ENCODE results near the gene AIFM2. TPM values are rescaled to one million over a fixed set of nuclear protein-coding genes. Genes with fewer than 3 reads are reported as not detected.

The AIFM2 gene
- polyA plus RNA-seq, 5 donors, result 5.1 to 7.7 (median 6.4) TPM

GRCh38 chr10:70146489-70147258 is 14.0 kb upstream of the AIFM2 start, which contains the start of gene TYSND1:
Gene TYSND1, minus strand, starts transcription at chr10:70146700. Its CDS starts 114 bp downstream, at chr10:70146586.
- peak; percentile 97 to 98 for DNase-seq

GRCh38 chr10:70145666-70146488 is 13.3 kb upstream of the AIFM2 start:
- DNase-seq, result peak; percentile 50 to 56

DNA sequence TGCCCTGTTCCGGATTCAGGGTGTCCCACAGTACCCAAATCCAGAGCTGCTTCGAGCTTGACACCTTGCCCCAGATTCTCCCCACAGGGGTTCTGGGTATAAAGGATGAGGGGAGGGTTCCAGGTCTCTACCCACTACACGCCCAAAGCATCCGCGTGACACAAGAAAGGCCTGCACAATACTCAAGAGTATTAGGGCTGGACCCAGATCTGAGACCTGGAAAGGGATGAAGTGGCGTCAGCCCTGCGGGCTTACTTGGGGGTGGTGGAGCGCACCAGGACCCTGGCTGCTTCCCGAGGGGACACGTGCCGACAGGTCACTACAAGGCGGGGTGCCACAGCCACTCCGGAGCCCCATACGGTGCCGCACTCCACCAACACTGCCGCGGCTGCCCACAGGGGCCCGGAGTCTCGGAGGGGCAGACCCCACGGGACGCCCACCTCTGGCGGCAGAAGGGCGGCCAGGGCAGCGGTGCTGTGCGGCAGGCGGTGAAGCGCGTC is 12.6 kb upstream of the AIFM2 start:
- peak in 1 of 2 donors; percentile 10 for DNase-seq

DNA sequence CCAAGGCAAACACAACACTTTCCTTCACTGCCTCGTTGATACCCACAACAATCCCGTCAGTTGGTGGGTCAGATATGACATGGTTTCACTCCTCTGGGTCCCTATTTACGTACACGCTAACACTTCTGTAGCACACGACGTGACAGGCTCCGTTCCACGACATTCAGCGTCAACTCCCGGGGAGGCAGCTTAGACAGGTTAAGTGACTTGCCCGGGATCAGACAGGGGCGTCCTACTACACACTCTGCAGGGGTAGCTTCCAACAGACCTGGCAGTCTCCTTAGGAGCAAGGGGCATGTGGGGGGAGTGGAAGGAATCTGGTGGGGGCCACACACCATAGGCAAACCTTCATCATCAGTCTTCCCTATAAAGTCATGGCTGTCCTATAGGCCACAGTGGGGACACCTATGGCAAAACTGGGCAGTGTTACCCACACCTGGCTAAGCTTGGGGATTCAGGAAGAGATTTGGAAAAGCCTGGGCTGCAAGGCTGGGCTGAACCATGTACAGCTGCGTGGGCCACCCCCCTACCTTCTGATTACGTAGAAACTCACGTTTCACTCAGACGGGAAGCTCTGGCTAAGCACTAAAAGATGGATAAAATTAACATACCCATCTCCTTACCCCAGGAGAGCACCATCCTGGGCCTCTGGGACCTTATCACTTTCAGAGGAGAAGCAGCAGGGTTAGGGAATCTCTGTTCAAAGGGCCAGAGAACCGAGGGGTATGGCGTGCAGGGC is 11.9 kb upstream of the AIFM2 start:
- no peak for DNase-seq

DNA sequence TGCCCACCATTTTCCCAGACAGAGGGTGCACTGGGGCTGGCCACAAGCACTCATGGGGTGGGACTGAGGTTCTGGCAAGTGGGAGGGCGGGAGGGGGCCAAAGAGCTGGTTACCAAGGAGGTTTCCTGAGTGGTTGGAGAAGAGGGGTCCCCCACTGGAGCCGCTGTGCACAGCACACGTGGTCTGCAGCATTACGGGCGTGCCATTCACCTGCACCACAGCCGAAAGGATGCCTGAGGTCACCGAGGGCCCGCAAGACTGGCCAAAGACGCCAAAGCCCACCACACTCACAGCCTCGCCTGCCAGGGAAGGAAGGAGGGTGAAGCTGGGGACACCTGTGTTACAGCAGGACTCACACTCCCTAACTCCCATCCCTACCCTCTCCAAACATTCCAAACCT is 9.9 kb upstream of the AIFM2 start:
- no peak for DNase-seq

DNA sequence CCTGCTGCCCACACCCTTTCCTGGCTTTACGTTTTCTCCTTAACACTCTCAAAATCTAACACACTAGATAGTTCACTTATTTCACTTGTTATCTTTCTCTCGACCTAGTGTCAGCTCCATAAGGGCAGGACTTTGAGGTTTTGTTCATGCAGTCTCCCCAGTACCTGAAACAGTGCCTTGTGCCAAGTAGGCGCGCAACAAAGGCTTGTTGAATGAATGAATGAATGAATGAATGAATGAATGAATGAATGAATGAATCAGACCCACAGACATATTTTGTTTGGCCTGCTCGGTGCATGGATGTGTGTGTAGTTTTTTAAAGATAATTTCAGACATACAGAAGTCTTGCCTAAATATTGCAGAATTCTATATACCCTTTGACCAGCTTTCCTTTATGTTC is 7.7 kb upstream of the AIFM2 start:
- DNase-seq, result no peak

DNA sequence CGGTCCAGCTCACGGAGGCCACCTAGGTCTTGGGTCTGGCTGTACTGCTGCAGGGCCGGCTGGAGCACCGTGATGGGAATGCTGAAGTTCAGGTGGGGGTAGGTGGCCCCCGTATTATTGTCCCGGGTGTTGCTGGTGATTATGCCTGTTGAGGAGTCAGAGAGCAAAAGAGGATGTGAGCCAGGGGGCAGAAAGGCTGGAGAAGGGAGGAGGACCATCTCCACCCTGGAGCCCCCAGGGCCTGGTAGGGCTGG is 7.3 kb upstream of the AIFM2 start:
- DNase-seq, result no peak

- DNase-seq, result no peak
Measured at GRCh38 chr10:70139151-70139996, 6.7 kb upstream of the AIFM2 start.

GRCh38 chr10:70137927-70138883 is 5.6 kb upstream of the AIFM2 start:
- no peak for DNase-seq

DNA sequence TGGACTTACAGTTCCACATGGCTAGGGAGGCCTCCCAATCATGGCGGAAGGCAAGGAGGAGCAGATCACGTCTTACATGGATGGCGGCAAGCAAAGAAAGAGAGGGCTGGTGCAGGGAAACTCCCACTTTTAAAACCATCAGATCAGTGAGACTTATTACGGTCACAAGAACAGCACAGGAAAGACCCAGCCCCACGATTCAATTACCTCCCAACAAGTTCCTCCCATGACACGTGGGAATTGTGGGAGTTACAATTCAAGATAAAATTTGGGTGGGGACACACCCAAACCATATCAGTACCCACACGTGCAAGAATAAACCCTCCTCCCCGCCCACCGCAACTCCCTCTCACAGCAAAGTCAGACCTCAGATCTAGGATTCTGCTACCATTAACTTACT is 4.5 kb upstream of the AIFM2 start:
- DNase-seq, result no peak

- no peak for DNase-seq
Measured at GRCh38 chr10:70135684-70136083, 3.1 kb upstream of the AIFM2 start.

GRCh38 chr10:70135046-70135445 is 2.4 kb upstream of the AIFM2 start:
- no peak for DNase-seq

GRCh38 chr10:70131560-70131937 is 1.1 kb downstream of the AIFM2 start:
- DNase-seq, result no peak

- no peak for DNase-seq
Measured at GRCh38 chr10:70130878-70131559, 1.6 kb downstream of the AIFM2 start.

- no peak for DNase-seq
Measured at GRCh38 chr10:70126700-70127395, 5.8 kb downstream of the AIFM2 start.

DNA sequence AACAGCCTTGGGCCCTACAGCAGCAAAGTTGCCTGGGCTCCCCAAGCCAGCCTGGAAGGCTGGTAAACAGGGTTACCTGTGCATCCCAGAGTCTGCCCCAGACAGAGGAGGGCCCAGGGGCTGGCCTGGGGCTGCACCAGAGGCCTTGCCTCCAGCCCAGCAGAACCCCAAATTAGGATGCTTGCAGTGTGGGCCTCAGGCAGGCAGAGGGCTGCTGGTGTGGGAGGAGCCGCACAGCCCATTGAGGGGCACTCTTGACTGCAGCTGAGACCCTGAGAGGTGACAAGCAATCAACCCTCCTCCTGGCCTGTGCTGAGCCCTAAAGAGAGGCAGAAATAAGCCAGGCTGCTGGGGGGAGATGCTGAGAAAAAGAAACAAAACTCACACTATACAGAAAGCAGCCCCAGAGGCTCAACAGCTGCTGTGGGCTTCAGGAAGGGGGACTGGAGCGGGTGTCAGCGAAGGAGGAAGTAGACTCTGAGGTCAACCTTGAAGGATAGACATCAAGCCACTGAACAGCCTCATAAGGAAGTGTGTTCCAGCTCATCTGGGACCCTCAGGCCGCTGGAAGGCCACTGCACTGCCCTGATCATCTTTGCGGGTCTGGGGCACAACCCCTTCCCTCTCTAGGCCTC is 6.6 kb downstream of the AIFM2 start:
- no peak for DNase-seq

DNA sequence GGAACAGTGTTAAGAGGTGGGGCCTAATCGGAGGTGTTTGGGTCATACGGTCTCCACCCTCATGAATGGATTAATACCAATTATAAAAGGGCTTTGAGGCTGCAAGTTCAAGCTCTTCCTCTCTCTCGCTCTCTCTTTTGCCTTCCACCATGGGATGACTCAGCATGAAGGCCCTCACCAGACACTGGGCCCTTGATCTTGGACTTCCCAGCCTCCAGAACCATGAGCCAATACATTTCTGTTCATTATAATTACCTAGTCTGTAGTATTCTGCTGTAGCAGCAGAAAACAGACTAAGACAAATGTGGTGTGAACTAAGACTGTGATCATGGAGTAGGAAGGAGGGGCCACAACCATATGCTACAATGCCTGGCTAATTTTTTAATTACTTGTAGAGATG is 7.7 kb downstream of the AIFM2 start:
- DNase-seq, result no peak

GRCh38 chr10:70124415-70124814 is 8.2 kb downstream of the AIFM2 start:
- DNase-seq, result no peak

DNA sequence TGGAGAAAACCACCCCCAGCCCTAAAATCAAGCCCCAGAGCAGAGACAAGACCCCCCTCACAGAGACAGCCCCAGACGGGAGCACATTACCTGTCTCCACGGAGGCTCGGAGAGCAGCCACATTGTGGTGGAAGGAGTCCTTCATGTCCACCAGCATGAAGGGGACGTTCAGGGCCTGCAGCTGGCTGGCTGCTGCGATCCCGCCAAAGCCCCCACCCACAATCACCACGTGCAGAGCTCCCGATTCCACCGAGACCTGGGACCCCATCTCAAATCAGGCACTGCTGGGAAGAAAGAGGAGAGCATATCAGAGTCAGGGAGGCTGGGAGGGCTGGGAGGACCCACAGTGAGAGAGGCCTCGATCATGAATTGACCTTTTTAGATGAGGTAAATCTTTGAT is 8.8 kb downstream of the AIFM2 start:
- DNase-seq, result no peak

All from right lung (tissue), 5 donors.